ENCODE results near the gene INTS11.

Gene INTS11

GRCh38 chr1:1324524-1325287, at the start of gene INTS11, which contains the start of gene CPTP:
TSS of gene INTS11 (minus strand) at chr1:1324660. CDS start at chr1:1324608, 52 bp downstream.
TSS of gene CPTP (plus strand) at chr1:1324802. CDS start at chr1:1326911, 2,109 bp downstream.
- no peak for TF ChIP-seq OSR1 (CRISPR knock-in tag; IDR thresholded peaks at IDR 0.05)
- no peak for TF ChIP-seq CREB5 (CRISPR knock-in tag; IDR thresholded peaks at IDR 0.05; ENCODE audit: low read depth)
- TF ChIP-seq ZC3H10 (CRISPR knock-in tag; IDR thresholded peaks at IDR 0.05), result no peak
- TF ChIP-seq ZNF8 (CRISPR knock-in tag; IDR thresholded peaks at IDR 0.05), result no peak
- TF ChIP-seq TOX (CRISPR knock-in tag; IDR thresholded peaks at IDR 0.05; ENCODE audit: borderline replicate concordance), result no peak

GRCh38 chr1:1373815-1374588, 49.5 kb upstream of the INTS11 start:
- TF ChIP-seq CSDC2 (CRISPR knock-in tag; IDR thresholded peaks at IDR 0.05) (no peak), ESRRG (CRISPR knock-in tag; IDR thresholded peaks at IDR 0.05) (no peak), SNAI2 (CRISPR knock-in tag; IDR thresholded peaks at IDR 0.05) (no peak), TSHZ2 (CRISPR knock-in tag; IDR thresholded peaks at IDR 0.05) (no peak), TOX (CRISPR knock-in tag; IDR thresholded peaks at IDR 0.05; ENCODE audit: borderline replicate concordance) (no peak), BACH2 (CRISPR knock-in tag; IDR thresholded peaks at IDR 0.05; ENCODE audit: borderline replicate concordance) (no peak), RARB (CRISPR knock-in tag; IDR thresholded peaks at IDR 0.05) (no peak), TCF4 (CRISPR knock-in tag; IDR thresholded peaks at IDR 0.05; ENCODE audit: borderline replicate concordance) (no peak), ISL1 (CRISPR knock-in tag; IDR thresholded peaks at IDR 0.05) (no peak), ZNF565 (CRISPR knock-in tag; conservative IDR thresholded peaks at IDR 0.05; ENCODE audit: low read depth) (no peak), GLIS3 (CRISPR knock-in tag; IDR thresholded peaks at IDR 0.05) (no peak), CREB5 (CRISPR knock-in tag; IDR thresholded peaks at IDR 0.05; ENCODE audit: low read depth) (no peak), PPARA (CRISPR knock-in tag; IDR thresholded peaks at IDR 0.05; ENCODE audit: borderline replicate concordance) (no peak), ZC3H10 (CRISPR knock-in tag; IDR thresholded peaks at IDR 0.05) (no peak), POU6F1 (CRISPR knock-in tag; IDR thresholded peaks at IDR 0.05; ENCODE audit: borderline replicate concordance, low read depth) (no peak)
- ATAC-seq, result no peak

More at GRCh38 chr1:1324524-1325287, at the start of gene INTS11, which contains the start of gene CPTP:
- ATAC-seq, result peak; percentile 78

- no peak for ATAC-seq
- TF ChIP-seq ESRRG (CRISPR knock-in tag; IDR thresholded peaks at IDR 0.05) (no peak), ZFP3 (CRISPR knock-in tag; IDR thresholded peaks at IDR 0.05) (no peak), ARNTL (CRISPR knock-in tag; IDR thresholded peaks at IDR 0.05; ENCODE audit: borderline replicate concordance, low read depth) (no peak), ZNF70 (CRISPR knock-in tag; IDR thresholded peaks at IDR 0.05) (no peak), POU6F1 (CRISPR knock-in tag; IDR thresholded peaks at IDR 0.05; ENCODE audit: borderline replicate concordance, low read depth) (no peak), TSHZ2 (CRISPR knock-in tag; IDR thresholded peaks at IDR 0.05) (no peak), ZNF565 (CRISPR knock-in tag; conservative IDR thresholded peaks at IDR 0.05; ENCODE audit: low read depth) (no peak)
These were observed 48.8 kb upstream of the INTS11 start for GRCh38 chr1:1373051-1373814.
